NCI-H524 treated with DMSO at 0.1 percent for 48 hours (cell line): ENCODE measurements around the gene PRKCA.
"Not testable (repeated sequence)": the region's sequence is repeated elsewhere in the genome, so short reads cannot be mapped to it uniquely, and the experiment has no call there.

ENCODE experiments used
- DNase-seq: peaks from one replicate; lab custom pipeline; 2025; lab: John Stamatoyannopoulos, UW

Gene PRKCA

GRCh38 chr17:66326476-66327047 lies 24.1 kb downstream of the PRKCA start:
- DNase-seq, result no peak

- no peak for DNase-seq
Measured at GRCh38 chr17:66330646-66331037, 28.2 kb downstream of the PRKCA start.

DNA sequence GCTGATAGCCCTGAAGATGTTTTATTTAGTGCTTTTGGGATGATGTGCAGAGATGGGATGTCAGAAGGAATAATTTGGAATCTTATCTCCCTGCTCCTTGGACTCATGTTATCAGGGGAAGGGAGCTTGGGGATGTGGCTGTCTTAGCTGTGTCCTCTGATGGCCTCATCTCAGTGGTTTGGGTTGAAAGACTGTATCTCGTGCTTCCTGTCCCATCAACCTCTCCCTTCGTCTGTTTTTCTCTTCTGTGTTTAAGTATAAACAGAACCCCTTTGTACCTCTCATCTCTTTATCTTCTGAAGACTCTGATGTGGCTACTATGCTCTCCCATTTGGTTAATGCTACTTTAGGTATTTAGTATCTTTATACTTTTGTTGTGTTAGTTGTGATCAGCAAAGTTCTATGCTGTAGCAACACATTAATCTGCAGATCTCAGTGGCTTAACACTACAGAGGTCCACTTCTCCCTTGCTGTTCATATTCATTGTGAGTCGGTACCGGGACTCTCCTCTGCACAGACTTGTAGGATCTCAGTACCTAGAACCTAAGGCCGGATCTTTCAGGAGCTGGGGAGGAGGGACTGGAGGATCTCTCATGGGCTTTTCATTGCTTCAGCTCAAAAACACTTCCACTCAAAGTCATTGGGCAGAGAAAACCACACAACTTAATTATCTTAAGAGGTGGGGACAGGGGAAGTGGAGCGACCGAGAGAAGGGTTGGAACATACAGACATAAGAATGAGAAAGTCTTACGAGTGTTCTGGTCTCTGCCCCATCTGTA lies 28.8 kb downstream of the PRKCA start:
- DNase-seq, result no peak

DNA sequence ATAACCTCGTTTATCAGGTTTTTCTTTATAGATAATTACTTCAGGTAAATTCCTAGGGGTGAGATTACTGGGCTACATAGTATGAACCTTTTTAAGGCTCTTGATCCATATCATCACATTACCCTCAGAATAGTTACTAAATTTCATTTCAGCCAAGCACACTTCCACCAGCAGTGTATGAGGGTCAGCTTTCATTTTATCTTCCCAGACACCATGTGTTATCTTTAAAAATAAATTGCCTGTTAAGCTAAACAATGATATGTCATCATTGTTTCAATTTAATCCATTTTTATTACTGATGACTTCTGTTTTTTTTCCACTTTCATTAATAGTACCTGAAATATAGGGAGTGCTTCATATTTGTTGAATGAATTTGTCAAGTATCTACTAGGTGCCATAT lies 33.4 kb downstream of the PRKCA start:
- no peak for DNase-seq

DNA sequence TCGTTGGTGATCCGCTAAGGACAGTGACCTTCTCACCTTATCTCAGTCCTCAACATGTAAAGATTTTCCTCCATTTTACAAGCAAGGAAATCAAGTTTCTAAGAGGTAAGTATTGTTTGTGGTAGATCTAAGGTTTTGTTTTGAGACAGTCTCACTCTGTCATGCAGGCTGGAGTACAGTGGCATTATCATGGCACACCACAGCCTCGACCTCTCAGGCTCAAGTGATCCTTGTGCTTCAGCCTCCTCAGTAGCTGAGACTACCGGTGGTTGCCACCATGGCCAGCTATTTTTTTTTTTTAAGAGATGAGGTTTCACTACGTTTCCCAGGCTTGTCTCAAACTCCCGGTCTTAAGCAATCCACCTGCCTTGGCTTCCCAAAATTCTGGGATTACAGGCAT lies 34.9 kb downstream of the PRKCA start:
- DNase-seq, result no peak

DNA sequence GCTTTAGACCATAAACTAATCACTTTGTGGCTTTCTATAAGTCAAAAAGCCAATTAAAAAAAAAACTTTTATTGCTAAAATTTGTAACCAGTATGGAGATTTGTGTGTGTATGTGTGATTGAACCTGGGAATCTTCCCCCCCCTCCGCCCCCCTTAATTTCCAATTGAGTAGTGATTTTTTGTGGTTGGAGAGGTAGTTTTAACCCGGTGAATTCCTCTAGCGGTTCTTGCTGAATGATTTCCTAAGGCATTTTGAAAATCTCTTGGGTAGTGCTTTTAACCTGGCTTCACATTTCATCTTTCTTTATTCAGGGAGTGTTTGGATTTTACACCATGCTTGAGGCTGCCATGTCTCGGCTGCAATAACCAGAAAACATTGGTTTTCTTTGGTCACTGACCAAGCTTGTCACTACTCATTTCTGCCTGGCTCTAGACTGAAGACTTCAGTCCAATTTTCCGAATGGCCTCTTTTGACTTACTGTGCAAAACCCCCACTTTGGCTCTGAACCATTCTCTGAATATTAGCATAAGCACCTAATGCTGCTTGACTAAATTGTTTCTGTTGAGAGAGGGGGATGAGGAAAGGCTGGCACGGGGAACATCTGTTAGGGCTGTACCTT lies 35.6 kb downstream of the PRKCA start:
- DNase-seq, result peak; percentile 89

- DNase-seq, result no peak
Measured at GRCh38 chr17:66338937-66339336, 36.5 kb downstream of the PRKCA start.

- no peak for DNase-seq
Measured at GRCh38 chr17:66339561-66339960, 37.1 kb downstream of the PRKCA start.

DNA sequence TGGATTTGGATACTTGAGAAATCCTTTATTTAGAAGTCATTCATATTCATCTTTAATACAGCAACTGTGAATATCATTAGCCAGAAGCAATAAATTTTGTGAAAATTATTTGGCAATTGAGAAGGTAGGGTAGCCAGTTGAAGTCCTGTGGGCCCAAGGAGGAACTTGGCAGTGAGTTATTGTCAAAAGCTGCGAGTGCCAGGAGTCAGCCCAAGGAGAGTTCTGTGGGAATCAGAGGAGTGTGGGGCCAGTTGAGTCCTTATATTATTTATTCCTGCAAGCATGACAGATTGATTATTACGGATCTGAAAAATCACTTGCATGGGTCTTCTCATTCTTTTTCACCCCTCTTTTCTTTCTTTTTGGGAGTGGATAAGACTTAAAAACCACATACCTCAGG lies 38.3 kb downstream of the PRKCA start:
- no peak for DNase-seq

DNA sequence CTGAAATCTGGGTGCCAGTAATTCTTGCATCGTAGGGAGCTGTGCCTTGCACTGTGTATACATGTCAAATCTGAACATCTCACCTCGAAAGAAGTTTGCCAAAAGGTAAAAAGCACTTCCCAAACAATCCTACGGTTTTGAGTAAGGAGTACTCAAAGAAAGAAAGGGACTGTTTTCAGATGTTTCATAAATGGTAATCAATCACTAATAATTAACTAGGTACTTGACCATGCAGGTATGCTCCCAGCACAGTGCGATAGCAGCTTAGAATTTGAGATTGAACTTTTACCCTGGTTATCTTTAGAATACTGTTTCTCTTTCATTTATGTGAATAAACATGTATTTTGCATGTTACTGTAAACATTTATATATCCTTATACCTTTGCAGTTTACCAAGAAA lies 39.0 kb downstream of the PRKCA start:
- no peak for DNase-seq

GRCh38 chr17:66342263-66342662 lies 39.9 kb downstream of the PRKCA start:
- not testable (repeated sequence) for DNase-seq

GRCh38 chr17:66343531-66344078 lies 41.2 kb downstream of the PRKCA start:
- DNase-seq, result no peak

DNA sequence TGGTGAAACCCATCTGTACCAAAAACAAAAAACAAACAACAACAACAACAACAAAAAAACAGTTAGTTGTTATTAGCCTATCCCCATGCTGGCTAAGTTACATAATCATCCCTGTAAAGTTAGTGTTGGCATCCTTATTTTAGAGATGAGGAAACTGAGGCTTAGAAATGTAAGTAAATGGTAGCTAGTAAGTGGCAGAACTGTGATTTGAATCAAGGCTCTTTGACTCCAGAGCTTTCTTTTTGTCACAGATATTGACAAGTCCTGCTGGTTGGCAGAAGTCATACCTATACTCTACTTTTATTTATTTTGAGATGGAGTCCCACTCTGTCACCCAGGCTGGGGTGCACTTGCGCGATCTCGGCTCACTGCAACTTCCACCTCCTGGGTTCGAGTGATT lies 42.1 kb downstream of the PRKCA start:
- DNase-seq, result no peak

DNA sequence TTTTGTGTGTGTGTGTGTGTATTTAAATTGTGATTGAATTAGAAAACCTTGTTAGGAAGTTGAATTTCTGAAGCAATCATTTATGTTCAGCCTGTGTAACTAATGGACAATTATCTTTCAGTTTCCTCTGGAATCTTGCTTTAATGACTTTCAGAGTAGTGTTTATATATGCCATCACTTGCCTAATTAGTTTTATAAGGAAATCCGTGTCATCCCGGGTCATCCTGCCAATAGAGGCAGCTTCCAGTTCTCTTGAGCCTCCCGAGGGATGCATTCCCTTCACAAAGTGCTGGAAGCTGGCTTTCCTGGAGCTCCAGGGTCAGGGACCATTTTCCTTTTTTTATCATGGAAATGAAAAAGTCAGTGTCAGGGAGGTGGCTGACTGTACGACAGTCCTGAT lies 42.9 kb downstream of the PRKCA start:
- no peak for DNase-seq

DNA sequence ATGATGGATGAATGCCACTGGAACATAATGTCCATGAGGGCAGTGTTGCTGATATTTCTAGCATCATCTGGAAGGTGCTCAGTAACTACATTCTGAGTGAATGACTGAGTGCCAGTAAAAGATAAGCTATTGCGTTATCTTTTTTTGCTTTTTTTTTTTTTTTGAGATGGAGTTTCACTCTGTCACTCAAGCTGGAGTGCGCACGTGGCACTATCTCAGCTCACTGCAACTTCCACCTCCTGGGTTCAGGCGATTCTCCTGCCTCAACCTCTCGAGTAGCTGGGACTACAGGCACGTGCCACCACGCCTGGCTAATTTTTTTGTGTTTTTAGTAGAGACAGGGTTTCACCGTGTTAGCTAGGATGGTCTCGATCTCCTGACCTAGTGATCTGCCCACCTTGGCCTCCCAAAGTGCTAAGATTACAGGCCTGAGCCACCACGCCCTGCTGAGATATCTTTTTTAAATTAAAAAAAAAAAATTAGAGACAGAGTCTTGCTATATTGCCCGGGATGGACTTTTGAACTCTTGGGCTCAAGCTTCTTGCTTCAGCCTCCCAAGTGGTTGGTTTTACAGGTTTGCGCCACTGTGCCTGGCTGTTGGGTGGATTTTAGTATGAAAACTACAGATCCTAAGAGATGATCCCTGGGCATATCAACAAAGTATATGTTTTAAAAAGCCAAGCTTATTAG lies 43.7 kb downstream of the PRKCA start:
- not testable (repeated sequence) for DNase-seq

DNA sequence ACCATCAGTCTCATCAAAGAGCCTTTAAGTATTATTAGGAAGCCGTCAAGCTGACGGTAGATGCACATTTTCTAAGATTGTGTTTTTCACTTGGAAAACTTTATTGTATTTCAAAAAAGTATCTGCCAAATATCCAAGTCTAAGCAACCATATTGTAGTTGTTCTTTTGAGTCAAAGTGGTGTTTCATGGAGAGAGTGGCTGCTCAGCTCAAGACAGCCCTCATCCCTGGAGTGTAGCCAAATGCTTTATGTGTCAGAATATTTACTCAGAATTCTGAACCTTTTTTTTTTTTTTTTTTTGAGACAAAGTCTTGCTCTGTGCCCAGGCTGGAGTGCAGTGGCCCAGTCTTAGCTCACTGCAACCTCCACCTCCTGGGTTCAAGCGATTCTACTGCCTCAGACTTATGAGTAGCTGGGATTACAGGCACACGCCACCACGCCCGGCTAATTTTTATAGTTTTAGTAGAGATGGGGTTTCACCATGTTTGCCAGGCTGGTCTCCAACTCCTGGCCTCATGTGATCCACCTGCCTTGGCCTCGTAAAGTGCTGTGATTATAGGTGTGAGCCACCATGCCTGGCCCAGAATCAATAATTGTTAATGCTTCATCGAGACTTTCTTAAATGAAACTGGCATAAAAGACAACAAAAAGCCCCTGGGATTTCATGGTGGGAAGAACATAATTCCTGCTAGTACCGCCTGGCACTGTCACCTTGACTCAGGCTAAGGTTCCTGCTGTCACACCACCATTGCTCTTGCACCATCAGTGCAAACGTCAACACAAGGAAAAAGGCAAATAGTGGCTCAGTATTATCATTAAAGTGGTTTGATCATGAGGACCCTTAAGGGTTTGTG lies 45.5 kb downstream of the PRKCA start:
- no peak for DNase-seq

DNA sequence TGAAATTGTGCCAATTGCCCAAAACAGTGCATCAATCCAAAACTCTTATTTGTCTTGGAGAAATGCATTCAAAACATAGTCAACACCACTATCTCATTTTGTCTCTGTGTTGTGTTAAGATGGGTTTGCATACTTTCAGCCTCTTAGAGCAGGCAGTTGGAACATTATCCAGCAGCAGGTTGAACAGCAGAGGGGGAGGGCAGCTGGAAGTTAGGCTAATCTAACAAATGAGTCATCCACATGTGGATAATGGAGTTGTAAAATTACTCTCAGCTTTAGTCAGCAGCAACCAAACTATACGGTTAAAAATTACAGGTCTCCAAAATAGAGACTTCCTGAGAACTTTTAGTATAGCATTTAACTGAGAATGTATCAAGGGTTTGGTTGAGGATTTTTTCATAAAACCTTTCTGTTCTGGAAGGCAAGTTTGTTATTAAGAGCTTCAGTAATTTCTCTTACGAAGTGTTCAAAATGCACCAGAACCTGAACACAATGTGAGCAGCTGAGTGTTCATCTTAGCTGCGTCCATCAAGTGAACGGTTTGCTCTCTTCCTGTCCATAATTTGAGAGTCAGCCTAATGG lies 46.3 kb downstream of the PRKCA start:
- peak; percentile 79 for DNase-seq

DNA sequence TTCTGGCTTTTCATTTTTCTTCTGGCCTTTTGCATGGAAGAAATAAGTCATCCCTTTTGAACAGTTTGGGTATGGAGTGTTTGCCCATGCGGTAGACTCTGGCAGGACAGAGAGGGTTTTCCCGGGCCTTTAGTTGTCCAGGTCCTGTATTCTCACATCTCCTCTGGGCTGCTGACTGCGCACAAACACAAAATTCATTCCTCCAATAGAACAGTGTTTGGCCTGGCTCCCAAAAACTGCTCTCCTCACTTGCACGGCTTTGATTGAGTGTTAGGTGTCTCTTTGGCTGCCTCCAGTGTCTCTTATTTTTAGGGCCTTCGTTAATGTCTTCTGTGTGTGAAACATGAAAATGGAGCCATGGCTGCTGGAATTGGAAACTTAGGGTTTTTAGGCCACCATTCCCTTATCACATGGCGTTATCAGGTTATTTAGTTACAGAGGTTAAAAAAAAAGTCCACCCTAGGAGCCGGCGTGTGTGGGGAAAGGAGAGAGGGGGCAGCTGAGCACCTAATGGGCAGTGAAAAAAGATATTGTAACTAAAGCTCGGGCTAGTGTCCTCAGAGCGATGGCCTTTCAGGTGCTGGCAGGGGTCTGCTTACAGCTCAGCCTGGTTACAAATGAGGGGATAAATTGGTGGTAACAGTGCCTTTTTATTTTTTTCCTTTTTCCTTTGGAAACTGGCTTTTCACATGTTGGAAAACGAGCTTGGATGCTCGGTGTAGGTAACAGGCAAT lies 47.3 kb downstream of the PRKCA start:
- no peak for DNase-seq

GRCh38 chr17:66350576-66350975 lies 48.2 kb downstream of the PRKCA start:
- DNase-seq, result not testable (repeated sequence)

- no peak for DNase-seq
Measured at GRCh38 chr17:66351033-66351432, 48.6 kb downstream of the PRKCA start.

GRCh38 chr17:66351701-66352100 lies 49.3 kb downstream of the PRKCA start:
- no peak for DNase-seq
